Natural killer cell (primary cell): ENCODE results near the gene RNASE12. TPM values are rescaled to one million over a fixed set of nuclear protein-coding genes. Genes with fewer than 3 reads are reported as not detected.

Source experiments
- ATAC-seq, 3 donors: fragments of 150-1000 bp in 2 of 3; fragments of 200-7000 bp in 1 of 3; cut with Tn5 transposase; 1 replicate in 1 of 3; 2 replicates in 2 of 3; pipeline ENCODE4 v1.10.0; 2021; ENCODE audit warnings: mild to moderate bottlenecking in 2 of 3, moderate library complexity in 2 of 3
- DNase-seq, 2 donors: peaks; one replicate each; pipeline versions ENCODE4 v3.0.0 to v3.0.0-alpha.2; 2013 to 2021; ENCODE audit warnings: mixed read lengths in 1 of 2
- H3K27ac ChIP-seq: one replicate; pipeline ENCODE4 v1.5.1; 2013; ENCODE audit warnings: mild to moderate bottlenecking, low read length
- H3K27me3 ChIP-seq: one replicate; pipeline ENCODE4 v1.6.1; 2013; ENCODE audit warnings: low read length; ENCODE audit not compliant: control insufficient read depth, insufficient read depth
- H3K36me3 ChIP-seq: one replicate; pipeline ENCODE4 v1.6.1; 2013; ENCODE audit warnings: low read length; ENCODE audit not compliant: control insufficient read depth, insufficient read depth
- H3K4me1 ChIP-seq: one replicate; pipeline ENCODE4 v1.6.1; 2013; ENCODE audit warnings: low read length; ENCODE audit not compliant: control insufficient read depth, insufficient read depth
- H3K4me3 ChIP-seq: one replicate; pipeline ENCODE4 v1.5.1; 2013; ENCODE audit warnings: low read length
- H3K9me3 ChIP-seq: one replicate; pipeline ENCODE4 v1.6.1; 2013; ENCODE audit warnings: low read length; ENCODE audit not compliant: control insufficient read depth, insufficient read depth
- H3K27ac Mint-ChIP-seq, 2 donors: one replicate each; pipeline ENCODE4 v1.8.0; 2022; ENCODE audit warnings: mild to moderate bottlenecking in 2 of 2, mixed read lengths in 2 of 2, moderate library complexity in 1 of 2
- H3K27me3 Mint-ChIP-seq, 2 donors: one replicate each; pipeline ENCODE4 v1.8.0; 2022; ENCODE audit warnings: low read depth in 2 of 2, mixed read lengths in 2 of 2
- H3K36me3 Mint-ChIP-seq: one replicate; pipeline ENCODE4 v1.8.0; 2022; ENCODE audit warnings: mixed read lengths
- H3K4me1 Mint-ChIP-seq, 2 donors: one replicate each; pipeline ENCODE4 v1.8.0; 2022; ENCODE audit warnings: mixed read lengths in 2 of 2
- H3K4me3 Mint-ChIP-seq: one replicate; pipeline ENCODE4 v1.8.0; 2022; ENCODE audit warnings: mild to moderate bottlenecking, moderate library complexity, mixed read lengths
- H3K9me3 Mint-ChIP-seq, 2 donors: one replicate each; pipeline ENCODE4 v1.8.0; 2022; ENCODE audit warnings: mixed read lengths in 2 of 2
- WGBS: methylation state at CpG from one replicate; pipeline ENCODE4 v1.1.7; 2013; ENCODE audit warnings: missing lambda C conversion rate; ENCODE audit not compliant: insufficient coverage; 5-methylcytosine and 5-hydroxymethylcytosine counted together
- intact Hi-C: fragments of 100-400 bp; cut with micrococcal nuclease; formaldehyde crosslinking; loops from one replicate; pipeline ENCODE4 v1.14.2; 2022
- total RNA-seq, 4 donors: library from RNA; stranded (reverse); fragments of 120-200 nt in 1 of 4; gene quantifications; one replicate each; pipeline versions ENCODE4 v1.2.3 to v1.2.4, GENCODE V29; 2013 to 2022
- TF ChIP-seq, protein P1 (sequence below): fragments of 200-600 bp; IDR thresholded peaks from one replicate; pipeline ENCODE4 v1.8.0; 2022; ENCODE audit warnings: antibody characterized with exemption

RNASE12 gene
- total RNA-seq, 3 donors from 2014 or later (not counting 1 experiment from before 2014, with no cell fraction given) = not detected

DNA sequence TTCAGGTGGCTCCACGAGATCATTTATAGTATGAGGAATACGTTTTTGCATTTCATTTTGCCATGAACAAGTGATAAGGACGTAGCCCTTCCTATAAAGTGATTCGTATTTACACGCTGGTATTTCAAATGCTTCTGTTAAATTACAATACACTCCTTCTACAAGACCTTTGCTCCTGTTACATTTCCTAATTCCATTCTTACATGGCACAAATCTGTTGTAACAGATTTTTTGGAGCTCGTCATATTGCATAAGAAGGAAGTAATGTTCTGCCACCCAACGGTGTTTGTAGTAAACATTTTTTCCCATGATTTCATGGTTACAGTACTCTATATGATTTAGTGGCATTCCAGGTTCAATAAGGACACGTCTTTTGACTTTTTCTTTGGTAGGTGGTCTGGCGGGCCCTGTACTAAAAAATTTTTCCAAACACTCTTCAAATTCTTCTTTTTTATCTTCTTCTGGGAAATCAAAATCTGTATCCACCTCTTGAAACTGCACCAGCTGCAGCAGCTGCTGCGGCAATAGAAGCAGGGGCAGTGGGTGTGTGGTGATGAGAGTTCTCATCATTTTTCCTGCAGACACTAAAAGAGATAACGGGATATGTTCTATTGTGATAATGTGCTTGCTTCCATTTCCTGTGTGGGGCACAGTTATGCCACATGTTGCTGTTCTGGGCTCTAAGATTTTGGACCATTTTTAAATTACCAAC is 34.5 kb downstream of the RNASE12 start:
- DNase-seq = no peak
- H3K36me3 ChIP-seq = no peaks in the 10 kb centered on the region
- Mint-ChIP-seq H3K4me3 (no peak overlapping the region), H3K4me1 (no peaks in the 10 kb centered on the region), H3K27ac (no peak overlapping the region), H3K36me3 (no peaks in the 10 kb centered on the region), H3K9me3 (no peaks in the 10 kb centered on the region), H3K27me3 (peaks cover 5 to 9% of the 10 kb centered on the region in 2 donors)
- no peak overlapping the region for H3K27ac ChIP-seq
- intact Hi-C loops = no loop called here
- no peak for ATAC-seq
- H3K9me3 ChIP-seq = no peaks in the 10 kb centered on the region
- WGBS = 78% methylated on average over 11 of the region's 11 CpGs
- TF ChIP-seq, protein P1, sequence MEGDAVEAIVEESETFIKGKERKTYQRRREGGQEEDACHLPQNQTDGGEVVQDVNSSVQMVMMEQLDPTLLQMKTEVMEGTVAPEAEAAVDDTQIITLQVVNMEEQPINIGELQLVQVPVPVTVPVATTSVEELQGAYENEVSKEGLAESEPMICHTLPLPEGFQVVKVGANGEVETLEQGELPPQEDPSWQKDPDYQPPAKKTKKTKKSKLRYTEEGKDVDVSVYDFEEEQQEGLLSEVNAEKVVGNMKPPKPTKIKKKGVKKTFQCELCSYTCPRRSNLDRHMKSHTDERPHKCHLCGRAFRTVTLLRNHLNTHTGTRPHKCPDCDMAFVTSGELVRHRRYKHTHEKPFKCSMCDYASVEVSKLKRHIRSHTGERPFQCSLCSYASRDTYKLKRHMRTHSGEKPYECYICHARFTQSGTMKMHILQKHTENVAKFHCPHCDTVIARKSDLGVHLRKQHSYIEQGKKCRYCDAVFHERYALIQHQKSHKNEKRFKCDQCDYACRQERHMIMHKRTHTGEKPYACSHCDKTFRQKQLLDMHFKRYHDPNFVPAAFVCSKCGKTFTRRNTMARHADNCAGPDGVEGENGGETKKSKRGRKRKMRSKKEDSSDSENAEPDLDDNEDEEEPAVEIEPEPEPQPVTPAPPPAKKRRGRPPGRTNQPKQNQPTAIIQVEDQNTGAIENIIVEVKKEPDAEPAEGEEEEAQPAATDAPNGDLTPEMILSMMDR = no peak
- H3K4me1 ChIP-seq = no peaks in the 10 kb centered on the region
- no peaks in the 10 kb centered on the region for H3K27me3 ChIP-seq
- H3K4me3 ChIP-seq = no peak overlapping the region

DNA sequence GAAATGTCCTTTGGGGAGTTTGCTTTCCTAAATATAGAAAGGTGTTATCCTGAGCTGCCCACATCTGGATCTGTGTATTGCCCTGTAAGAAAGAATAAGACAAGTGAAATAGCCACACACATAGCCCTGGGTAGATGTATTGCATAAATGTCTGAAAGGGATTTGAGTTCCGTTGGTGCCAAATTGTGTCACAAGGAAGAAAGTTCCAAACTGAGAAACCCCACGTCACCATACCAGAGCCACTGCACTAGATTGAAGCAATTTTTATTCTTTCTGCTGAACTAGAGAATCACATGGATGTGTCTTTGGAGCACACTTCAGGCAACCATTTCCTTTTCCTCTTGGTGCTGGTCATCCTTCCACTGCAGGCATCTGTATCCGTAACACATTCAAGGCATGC is 35.3 kb downstream of the RNASE12 start:
- peaks cover 1 to 9% of the 10 kb centered on the region in 2 donors for H3K27me3 Mint-ChIP-seq
- no peaks in the 10 kb centered on the region for H3K9me3 Mint-ChIP-seq
- H3K27me3 ChIP-seq = no peaks in the 10 kb centered on the region
- H3K4me1 ChIP-seq = no peaks in the 10 kb centered on the region
- TF ChIP-seq, protein P1 = no peak
- no peaks in the 10 kb centered on the region for H3K4me1 Mint-ChIP-seq
- H3K4me3 Mint-ChIP-seq = no peak overlapping the region
- 98% methylated on average over 3 of the region's 3 CpGs for WGBS
- DNase-seq (no peak), ATAC-seq (no peak)
- H3K27ac Mint-ChIP-seq = no peak overlapping the region
- no peak overlapping the region for H3K4me3 ChIP-seq
- no peaks in the 10 kb centered on the region for H3K9me3 ChIP-seq
- H3K27ac ChIP-seq = no peak overlapping the region
- intact Hi-C loops = no loop called here
- no peaks in the 10 kb centered on the region for H3K36me3 Mint-ChIP-seq
- no peaks in the 10 kb centered on the region for H3K36me3 ChIP-seq

DNA sequence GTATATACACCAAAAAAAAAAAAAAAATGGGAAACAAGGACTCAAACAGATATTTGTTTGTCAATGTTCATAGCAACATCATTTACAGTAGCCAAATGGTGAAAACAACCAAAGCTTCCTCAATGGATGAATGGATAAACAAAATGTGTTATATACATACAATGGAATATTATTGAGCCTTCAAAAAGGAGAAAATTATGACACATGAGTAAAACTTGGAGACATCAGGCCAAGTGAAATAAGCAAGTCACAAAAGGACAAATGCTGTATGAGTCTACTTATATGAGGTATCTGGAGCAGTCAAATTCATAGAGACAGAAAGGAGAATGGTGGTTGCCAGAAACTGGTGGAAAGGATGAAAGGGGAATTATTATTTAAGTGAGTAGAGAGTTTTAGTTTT is 38.2 kb downstream of the RNASE12 start:
- Mint-ChIP-seq H3K36me3 (no peaks in the 10 kb centered on the region), H3K4me1 (no peaks in the 10 kb centered on the region), H3K9me3 (no peaks in the 10 kb centered on the region), H3K27ac (no peak overlapping the region), H3K4me3 (no peak overlapping the region), H3K27me3 (peaks cover 0 to 6% of the 10 kb centered on the region in 2 donors)
- Histone ChIP-seq H3K4me1 (no peaks in the 10 kb centered on the region), H3K36me3 (no peaks in the 10 kb centered on the region), H3K27me3 (no peaks in the 10 kb centered on the region), H3K27ac (no peak overlapping the region), H3K9me3 (no peaks in the 10 kb centered on the region), H3K4me3 (no peak overlapping the region)
- no peak for DNase-seq
- TF ChIP-seq, protein P1 = no peak
- no peak for ATAC-seq
- intact Hi-C loops = no loop called here

DNA sequence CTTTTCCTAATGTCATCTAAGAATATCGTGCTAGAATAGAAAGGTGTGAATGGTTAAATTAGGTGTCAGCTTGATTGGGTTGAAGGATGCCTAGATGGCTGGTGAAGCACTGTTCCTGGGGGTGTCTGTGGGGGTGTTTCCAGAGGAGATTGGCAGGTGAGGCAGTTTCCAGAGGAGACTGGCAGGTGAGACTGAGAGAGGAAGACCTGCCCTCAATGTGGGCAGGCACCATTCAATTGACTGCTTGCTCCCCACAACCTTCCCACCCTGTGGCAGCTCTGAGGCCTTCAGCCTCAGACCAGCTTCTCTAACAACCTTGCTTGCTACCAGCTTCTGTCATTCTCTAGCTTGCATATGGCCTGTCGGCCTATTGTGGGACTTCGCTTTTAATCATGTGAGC is 39.6 kb downstream of the RNASE12 start:
- Histone ChIP-seq H3K27me3 (no peaks in the 10 kb centered on the region), H3K4me3 (no peak overlapping the region), H3K36me3 (no peaks in the 10 kb centered on the region), H3K4me1 (no peaks in the 10 kb centered on the region), H3K9me3 (no peaks in the 10 kb centered on the region), H3K27ac (no peak overlapping the region)
- H3K9me3 Mint-ChIP-seq = no peaks in the 10 kb centered on the region
- H3K4me3 Mint-ChIP-seq = no peak overlapping the region
- DNase-seq (no peak), ATAC-seq (no peak)
- intact Hi-C loops = no loop called here
- 97% methylated on average over 3 of the region's 3 CpGs for WGBS
- TF ChIP-seq, protein P1 = no peak
- H3K36me3 Mint-ChIP-seq = no peaks in the 10 kb centered on the region
- H3K27me3 Mint-ChIP-seq = peaks cover 0 to 2% of the 10 kb centered on the region in 2 donors
- H3K4me1 Mint-ChIP-seq = no peaks in the 10 kb centered on the region
- H3K27ac Mint-ChIP-seq = no peak overlapping the region
